HL-60 (cell line): Measurements from ENCODE around the gene GYG1.

Experiments
- DNase-seq, 2 experiments: peaks; one replicate each; pipeline ENCODE4 v3.0.0-alpha.2; 2010 to 2020; ENCODE audit warnings: low read depth in 1 of 2, low spot score in 1 of 2
- H3K27ac ChIP-seq: fragments of 250-450 bp; sonication (Bioruptor Pico); replicated peaks from 2 replicates; pipeline ENCODE4 v1.5.1; 2020; ENCODE audit warnings: mild to moderate bottlenecking, moderate library complexity
- H3K27me3 ChIP-seq: fragments of 250-450 bp; sonication (Bioruptor Pico); 2 replicates; pipeline ENCODE4 v1.5.1; 2021; ENCODE audit warnings: mild to moderate bottlenecking, moderate library complexity; ENCODE audit not compliant: insufficient read depth, poor library complexity, severe bottlenecking
- H3K4me3 ChIP-seq: replicated peaks from 2 replicates; pipeline ENCODE4 v1.5.1; 2011; ENCODE audit warnings: mild to moderate bottlenecking, control low read depth, low read length; ENCODE audit not compliant: insufficient read depth
- GABPA ChIP-seq: IDR thresholded peaks from 2 replicates; pipeline ENCODE4 v1.6.1; 2012; ENCODE audit warnings: low read depth
- POLR2AphosphoS5 ChIP-seq: IDR thresholded peaks from 2 replicates; pipeline ENCODE4 v1.6.1; 2012; ENCODE audit warnings: low read depth
- SPI1 ChIP-seq: IDR thresholded peaks from 2 replicates; pipeline ENCODE4 v1.6.1; 2012; ENCODE audit warnings: low read depth, mild to moderate bottlenecking, borderline replicate concordance
- TF ChIP-seq, protein P1 (sequence below): IDR thresholded peaks from 2 replicates; pipeline ENCODE4 v1.6.1; 2012; ENCODE audit warnings: low read depth; ENCODE audit not compliant: insufficient replicate concordance
- TF ChIP-seq, protein P2 (sequence below): IDR thresholded peaks from one replicate; pipeline ENCODE4 v1.5.1; 2011; ENCODE audit warnings: low read length, control low read depth, inconsistent platforms; ENCODE audit not compliant: insufficient read depth

The GYG1 gene

DNA sequence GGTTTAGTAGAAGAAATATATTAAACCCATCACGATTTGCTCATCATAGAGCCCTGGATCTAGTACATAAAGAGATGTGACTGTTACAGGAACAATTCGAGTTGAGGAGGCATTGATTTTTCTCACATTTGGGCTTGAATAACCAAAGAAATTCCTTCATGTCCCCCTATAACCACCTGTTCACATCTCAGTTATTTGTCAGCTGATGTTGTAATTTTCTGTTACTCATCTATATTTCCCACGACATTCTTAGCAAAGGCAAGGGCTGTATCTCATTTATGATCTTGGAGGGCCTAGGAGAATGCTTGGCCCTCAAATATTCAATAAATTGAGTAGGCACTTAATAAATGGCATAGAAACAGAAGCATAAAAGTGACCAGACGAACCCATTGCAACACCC lies 36.4 kb upstream of the GYG1 start:
- TF ChIP-seq, protein P1, sequence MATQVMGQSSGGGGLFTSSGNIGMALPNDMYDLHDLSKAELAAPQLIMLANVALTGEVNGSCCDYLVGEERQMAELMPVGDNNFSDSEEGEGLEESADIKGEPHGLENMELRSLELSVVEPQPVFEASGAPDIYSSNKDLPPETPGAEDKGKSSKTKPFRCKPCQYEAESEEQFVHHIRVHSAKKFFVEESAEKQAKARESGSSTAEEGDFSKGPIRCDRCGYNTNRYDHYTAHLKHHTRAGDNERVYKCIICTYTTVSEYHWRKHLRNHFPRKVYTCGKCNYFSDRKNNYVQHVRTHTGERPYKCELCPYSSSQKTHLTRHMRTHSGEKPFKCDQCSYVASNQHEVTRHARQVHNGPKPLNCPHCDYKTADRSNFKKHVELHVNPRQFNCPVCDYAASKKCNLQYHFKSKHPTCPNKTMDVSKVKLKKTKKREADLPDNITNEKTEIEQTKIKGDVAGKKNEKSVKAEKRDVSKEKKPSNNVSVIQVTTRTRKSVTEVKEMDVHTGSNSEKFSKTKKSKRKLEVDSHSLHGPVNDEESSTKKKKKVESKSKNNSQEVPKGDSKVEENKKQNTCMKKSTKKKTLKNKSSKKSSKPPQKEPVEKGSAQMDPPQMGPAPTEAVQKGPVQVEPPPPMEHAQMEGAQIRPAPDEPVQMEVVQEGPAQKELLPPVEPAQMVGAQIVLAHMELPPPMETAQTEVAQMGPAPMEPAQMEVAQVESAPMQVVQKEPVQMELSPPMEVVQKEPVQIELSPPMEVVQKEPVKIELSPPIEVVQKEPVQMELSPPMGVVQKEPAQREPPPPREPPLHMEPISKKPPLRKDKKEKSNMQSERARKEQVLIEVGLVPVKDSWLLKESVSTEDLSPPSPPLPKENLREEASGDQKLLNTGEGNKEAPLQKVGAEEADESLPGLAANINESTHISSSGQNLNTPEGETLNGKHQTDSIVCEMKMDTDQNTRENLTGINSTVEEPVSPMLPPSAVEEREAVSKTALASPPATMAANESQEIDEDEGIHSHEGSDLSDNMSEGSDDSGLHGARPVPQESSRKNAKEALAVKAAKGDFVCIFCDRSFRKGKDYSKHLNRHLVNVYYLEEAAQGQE: no peak
- TF ChIP-seq POLR2AphosphoS5 (no peak), SPI1 (no peak), GABPA (no peak)
- TF ChIP-seq, protein P2, sequence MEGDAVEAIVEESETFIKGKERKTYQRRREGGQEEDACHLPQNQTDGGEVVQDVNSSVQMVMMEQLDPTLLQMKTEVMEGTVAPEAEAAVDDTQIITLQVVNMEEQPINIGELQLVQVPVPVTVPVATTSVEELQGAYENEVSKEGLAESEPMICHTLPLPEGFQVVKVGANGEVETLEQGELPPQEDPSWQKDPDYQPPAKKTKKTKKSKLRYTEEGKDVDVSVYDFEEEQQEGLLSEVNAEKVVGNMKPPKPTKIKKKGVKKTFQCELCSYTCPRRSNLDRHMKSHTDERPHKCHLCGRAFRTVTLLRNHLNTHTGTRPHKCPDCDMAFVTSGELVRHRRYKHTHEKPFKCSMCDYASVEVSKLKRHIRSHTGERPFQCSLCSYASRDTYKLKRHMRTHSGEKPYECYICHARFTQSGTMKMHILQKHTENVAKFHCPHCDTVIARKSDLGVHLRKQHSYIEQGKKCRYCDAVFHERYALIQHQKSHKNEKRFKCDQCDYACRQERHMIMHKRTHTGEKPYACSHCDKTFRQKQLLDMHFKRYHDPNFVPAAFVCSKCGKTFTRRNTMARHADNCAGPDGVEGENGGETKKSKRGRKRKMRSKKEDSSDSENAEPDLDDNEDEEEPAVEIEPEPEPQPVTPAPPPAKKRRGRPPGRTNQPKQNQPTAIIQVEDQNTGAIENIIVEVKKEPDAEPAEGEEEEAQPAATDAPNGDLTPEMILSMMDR: no peak
- Histone ChIP-seq H3K27ac (no peak overlapping the region), H3K4me3 (no peak overlapping the region), H3K27me3 (no peaks in the 10 kb centered on the region)
- DNase-seq: no peak

DNA sequence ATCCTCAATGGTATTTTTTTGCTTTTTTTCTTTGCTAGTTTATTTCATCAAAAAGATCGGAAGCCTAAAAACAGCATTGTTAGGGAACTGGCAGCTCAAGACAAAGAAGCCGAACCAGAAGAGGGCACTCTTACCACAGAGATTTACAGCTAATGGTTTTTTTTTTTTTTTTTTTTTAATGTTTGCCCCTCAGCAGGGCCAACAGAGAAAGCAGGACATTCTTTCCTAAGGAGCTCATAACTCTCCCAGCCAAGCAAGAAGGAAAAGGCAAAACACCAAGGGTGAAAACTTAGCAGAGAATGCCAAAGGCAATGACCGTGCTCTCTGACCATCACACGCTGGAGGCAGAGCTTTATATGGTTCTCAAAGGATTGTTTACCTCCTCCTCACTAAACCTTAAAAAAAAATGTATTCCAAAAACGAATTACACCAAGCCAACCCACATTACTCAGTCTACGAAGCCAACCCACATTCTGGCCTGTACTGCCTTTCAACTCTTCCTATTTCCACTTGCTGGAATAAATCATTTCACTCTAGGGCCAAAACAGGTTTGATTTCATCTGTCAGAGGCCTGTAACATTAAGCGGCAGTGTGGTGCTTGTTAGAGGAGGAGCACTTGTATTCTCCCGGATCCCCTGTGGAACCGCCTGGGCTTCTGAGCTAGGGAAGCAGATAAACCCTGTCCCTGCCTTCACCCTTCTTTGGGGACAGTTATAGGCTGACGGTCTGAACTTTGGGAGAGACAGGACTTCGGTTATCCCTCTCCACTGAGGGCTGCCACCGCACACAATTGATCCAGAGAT lies 35.6 kb upstream of the GYG1 start:
- Histone ChIP-seq H3K4me3 (no peak overlapping the region), H3K27me3 (no peaks in the 10 kb centered on the region), H3K27ac (no peak overlapping the region)
- TF ChIP-seq GABPA (no peak), POLR2AphosphoS5 (no peak)
- TF ChIP-seq, protein P2: peak; percentile 43
- TF ChIP-seq, protein P1: no peak
- peak in 1 of 2 experiments; percentile 42 for DNase-seq

DNA sequence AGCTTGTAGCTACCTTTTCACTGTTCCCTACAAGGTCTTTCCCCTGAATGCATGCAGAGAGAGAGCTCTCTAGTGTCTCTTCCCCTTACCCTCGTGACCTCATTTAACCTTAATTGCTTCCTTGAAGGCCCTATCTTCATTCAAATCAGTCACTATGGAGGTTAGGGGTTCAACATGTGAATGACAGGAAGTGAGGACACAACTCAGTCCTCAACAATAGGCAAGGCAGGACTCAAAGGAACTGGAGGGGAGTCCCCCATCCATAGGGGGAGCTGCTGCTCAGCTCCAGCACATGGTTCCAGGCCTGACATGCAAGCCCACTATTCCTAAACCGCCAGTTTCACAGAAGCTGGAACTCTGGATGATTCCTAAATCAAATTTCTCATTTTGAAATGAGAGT lies 33.8 kb upstream of the GYG1 start:
- no peaks in the 10 kb centered on the region for H3K27me3 ChIP-seq
- no peak overlapping the region for H3K4me3 ChIP-seq
- TF ChIP-seq, protein P2: peak; percentile 24
- TF ChIP-seq SPI1: peak; percentile 22; the same call in 1 of the 2 replicates
- TF ChIP-seq GABPA: no peak
- no peak for TF ChIP-seq POLR2AphosphoS5
- TF ChIP-seq, protein P1: no peak
- H3K27ac ChIP-seq: no peak overlapping the region
- peak; percentile 31 to 56 for DNase-seq
